DMS53 treated with DMSO at 0.1 percent for 48 hours (cell line): ENCODE measurements around the gene PCDHA10.
"Not testable (repeated sequence)": the region's sequence is repeated elsewhere in the genome, so short reads cannot be mapped to it uniquely, and the experiment has no call there.

ENCODE experiments used
- DNase-seq: peaks from one replicate; lab custom pipeline; 2025; ENCODE audit not compliant: unreplicated experiment; lab: John Stamatoyannopoulos, UW

The PCDHA10 gene

GRCh38 chr5:140855772-140856674 is at the start of gene PCDHA10:
Gene PCDHA10 (plus strand): TSS chr5:140855897. CDS start chr5:140856049, 152 bp downstream.
- DNase-seq: peak; percentile 55

- peak; percentile 77 for DNase-seq
Measured at GRCh38 chr5:140806834-140807775, 48.6 kb upstream of the PCDHA10 start, which contains the start of gene PCDHA4. Gene PCDHA4 (plus strand): TSS chr5:140807068.

GRCh38 chr5:140808241-140808888 is 47.3 kb upstream of the PCDHA10 start:
- not testable (repeated sequence) for DNase-seq

- DNase-seq: no peak
Measured at GRCh38 chr5:140808889-140809291, 46.8 kb upstream of the PCDHA10 start.

GRCh38 chr5:140821375-140822280 is 34.1 kb upstream of the PCDHA10 start, which contains the start of gene PCDHA5:
Gene PCDHA5 (plus strand): TSS chr5:140821613.
- peak; percentile 42 for DNase-seq

GRCh38 chr5:140822281-140822629 is 33.4 kb upstream of the PCDHA10 start:
- DNase-seq: no peak

GRCh38 chr5:140822969-140823368 is 32.7 kb upstream of the PCDHA10 start:
- DNase-seq: not testable (repeated sequence)

- DNase-seq: no peak
Measured at GRCh38 chr5:140823475-140823874, 32.2 kb upstream of the PCDHA10 start.

- DNase-seq: peak; percentile 38
Measured at GRCh38 chr5:140827704-140828361, 27.9 kb upstream of the PCDHA10 start, which contains the start of gene PCDHA6. Gene PCDHA6 (plus strand): TSS chr5:140827960. CDS start chr5:140828092, 132 bp downstream.

GRCh38 chr5:140828362-140828737 is 27.3 kb upstream of the PCDHA10 start:
- no peak for DNase-seq

GRCh38 chr5:140829511-140830501 is 25.9 kb upstream of the PCDHA10 start:
- DNase-seq: not testable (repeated sequence)

- DNase-seq: peak; percentile 39
Measured at GRCh38 chr5:140833993-140834392, 21.7 kb upstream of the PCDHA10 start, which contains the start of gene PCDHA7. Gene PCDHA7 (plus strand): TSS chr5:140834269. CDS start chr5:140834384, 115 bp downstream.

- peak; percentile 22 for DNase-seq
Measured at GRCh38 chr5:140834439-140835008, 21.2 kb upstream of the PCDHA10 start.

GRCh38 chr5:140835622-140836510 is 19.8 kb upstream of the PCDHA10 start:
- no peak for DNase-seq

GRCh38 chr5:140840978-140841962 is 14.4 kb upstream of the PCDHA10 start, which contains the start of gene PCDHA8:
Gene PCDHA8 (plus strand): TSS chr5:140841187. CDS start chr5:140841322, 135 bp downstream.
- DNase-seq: peak; percentile 70
